Measurements from ENCODE around the gene STK32A. TPM values are rescaled to one million over a fixed set of nuclear protein-coding genes. Genes with fewer than 3 reads are reported as not detected.
A peak's percentile ranks its signal among the peaks of the same experiment; 100 is the strongest.

STK32A gene
- 1 to 10 TPM; 6.6 to 9.1 TPM for total RNA-seq

DNA sequence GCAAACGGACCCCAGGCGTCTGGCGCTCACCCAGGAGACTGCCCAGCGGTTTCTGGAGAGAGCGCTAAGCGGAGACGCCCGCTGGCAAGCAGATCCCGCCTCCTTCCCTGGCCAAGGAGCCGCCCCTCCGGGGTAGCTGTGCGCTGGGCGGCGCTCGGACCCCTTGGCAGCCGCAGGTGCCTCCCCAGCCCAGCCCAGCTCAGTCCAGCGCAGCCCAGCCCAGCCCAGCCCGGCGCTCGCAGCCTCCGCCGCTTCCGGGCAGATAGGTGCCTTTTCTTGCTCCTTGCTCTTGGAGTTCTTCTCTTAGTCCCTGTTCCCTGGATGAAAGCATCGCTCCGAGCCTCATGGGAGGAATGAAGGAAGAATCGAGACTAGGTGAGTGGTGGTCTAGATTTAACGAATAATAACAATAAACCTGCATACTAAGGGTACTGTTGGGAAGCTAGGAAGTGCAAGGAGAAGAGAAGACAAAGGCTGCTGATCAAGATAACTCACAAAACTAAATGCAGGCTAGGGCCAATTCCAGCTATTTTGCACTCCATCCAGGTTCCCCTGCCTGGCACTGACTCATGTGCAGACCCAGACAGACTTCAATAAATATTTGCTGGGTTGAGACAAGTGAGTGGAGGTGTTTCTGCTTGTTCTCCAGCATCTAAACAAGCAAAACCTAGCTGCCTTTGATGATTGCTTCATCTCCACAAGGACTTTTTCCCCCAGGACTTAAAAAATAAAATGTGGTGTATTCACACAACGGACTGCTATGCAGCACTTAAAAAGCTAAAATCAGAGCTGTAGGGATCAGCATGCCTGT lies at the start of gene STK32A:
Gene STK32A (plus strand): TSS at position 202 of the 811 bp plus-strand sequence. CDS start 4,609 bp downstream, outside the sequence.
- H3K27me3 ChIP-seq = no peaks in the 10 kb centered on the region
- 4 to 5% methylated on average over 19 to 28 of the region's 28 CpGs for WGBS, 2 donors
- H3K36me3 ChIP-seq (replicated peaks in 1 of 2; ENCODE audit: insufficient read depth in 1 of 2, low read depth in 2 of 2) = no peaks in the 10 kb centered on the region
- peaks cover 13% of the 10 kb centered on the region for H3K4me1 ChIP-seq
- intact Hi-C loops (cut with DNase I) = no loop called here
- no peaks in the 10 kb centered on the region for H3K9me3 ChIP-seq
- TF ChIP-seq, protein P1, sequence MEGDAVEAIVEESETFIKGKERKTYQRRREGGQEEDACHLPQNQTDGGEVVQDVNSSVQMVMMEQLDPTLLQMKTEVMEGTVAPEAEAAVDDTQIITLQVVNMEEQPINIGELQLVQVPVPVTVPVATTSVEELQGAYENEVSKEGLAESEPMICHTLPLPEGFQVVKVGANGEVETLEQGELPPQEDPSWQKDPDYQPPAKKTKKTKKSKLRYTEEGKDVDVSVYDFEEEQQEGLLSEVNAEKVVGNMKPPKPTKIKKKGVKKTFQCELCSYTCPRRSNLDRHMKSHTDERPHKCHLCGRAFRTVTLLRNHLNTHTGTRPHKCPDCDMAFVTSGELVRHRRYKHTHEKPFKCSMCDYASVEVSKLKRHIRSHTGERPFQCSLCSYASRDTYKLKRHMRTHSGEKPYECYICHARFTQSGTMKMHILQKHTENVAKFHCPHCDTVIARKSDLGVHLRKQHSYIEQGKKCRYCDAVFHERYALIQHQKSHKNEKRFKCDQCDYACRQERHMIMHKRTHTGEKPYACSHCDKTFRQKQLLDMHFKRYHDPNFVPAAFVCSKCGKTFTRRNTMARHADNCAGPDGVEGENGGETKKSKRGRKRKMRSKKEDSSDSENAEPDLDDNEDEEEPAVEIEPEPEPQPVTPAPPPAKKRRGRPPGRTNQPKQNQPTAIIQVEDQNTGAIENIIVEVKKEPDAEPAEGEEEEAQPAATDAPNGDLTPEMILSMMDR (IDR thresholded peaks at IDR 0.05) = peak in 2 of 7 experiments; percentile 23 to 37
- peak; percentile 63 to 81 (median 69) for TF ChIP-seq POLR2A (IDR thresholded peaks at IDR 0.05)
- H3K27ac ChIP-seq = peak within 1 kb of the TSS; percentile 62 to 78 (median 66)
- ATAC-seq (peak; percentile 96), DNase-seq (peak; percentile 85 to 90 (median 88))
- H3K4me3 ChIP-seq = peak within 1 kb of the TSS; percentile 68 to 70

DNA sequence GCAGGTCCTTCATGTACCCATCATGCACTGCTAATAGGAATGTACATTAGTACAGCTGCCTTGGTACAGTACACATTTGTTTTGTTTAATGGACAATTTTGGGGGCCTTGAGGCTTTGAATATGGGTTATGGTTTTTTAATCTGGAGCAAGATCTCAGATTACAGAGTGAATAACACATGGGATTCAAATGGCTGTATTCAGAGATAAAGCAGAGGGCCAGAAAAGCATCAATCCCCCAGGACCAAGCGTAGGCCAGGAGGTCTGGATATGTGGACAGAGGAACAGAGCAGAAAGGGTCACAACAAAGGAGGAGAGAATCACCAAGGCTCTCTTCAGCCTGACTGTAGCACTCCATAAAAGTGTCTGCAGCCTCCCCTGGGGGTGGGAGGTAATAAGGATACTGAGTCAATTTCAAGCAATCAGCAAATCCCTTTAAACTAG lies 47.7 kb upstream of the STK32A start:
- TF ChIP-seq POLR2A (IDR thresholded peaks at IDR 0.05) = no peak
- TF ChIP-seq, protein P1 (IDR thresholded peaks at IDR 0.05) = no peak

DNA sequence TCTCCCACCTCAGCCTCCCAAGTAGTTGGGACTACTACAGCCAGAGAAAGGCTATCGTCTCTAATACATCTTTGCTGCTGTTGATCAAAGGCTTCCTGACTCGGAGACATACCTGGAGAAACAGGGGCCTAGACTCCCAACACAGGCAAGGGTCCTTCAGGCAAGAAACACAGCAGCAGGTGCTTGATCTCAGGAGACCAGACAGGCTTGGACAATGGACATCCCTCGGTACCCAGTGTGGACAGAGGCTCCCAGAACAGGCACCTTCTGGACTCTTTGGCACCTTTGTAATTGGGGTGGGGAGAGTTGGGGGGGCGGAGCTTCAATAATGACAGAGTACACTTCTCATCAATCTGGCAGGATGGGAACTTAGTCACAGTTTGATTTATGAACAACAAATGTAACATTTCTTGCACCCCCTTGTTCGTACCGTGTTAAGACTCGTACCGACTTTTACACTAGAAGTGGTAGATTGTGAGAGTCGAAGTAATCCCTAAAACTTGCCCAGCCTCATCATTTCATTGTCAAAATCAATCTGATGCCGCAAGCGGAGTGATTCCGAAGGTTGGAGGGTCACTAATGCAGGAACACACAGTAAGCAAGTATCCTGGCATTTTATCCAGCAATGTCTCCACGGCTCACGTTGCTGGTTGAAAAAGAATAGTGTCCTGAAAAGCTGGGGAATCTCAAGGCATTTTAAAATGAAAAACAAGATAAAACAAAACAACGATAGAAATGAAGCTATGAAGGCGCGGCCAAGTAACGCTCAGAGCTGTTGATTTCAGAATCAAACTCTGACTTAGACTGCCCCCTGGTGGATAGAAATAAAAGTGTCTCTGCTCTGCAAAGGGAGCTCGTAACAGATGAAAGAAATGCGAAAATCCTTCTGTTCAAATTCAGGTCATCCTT lies 46.4 kb upstream of the STK32A start:
- DNase-seq (peak; percentile 57 to 78 (median 67)), ATAC-seq (peak; percentile 74)
- Histone ChIP-seq H3K4me1 (peaks cover 23% of the 10 kb centered on the region), H3K9me3 (no peaks in the 10 kb centered on the region), H3K36me3 (replicated peaks in 1 of 2; ENCODE audit: insufficient read depth in 1 of 2, low read depth in 2 of 2) (no peaks in the 10 kb centered on the region), H3K27me3 (no peaks in the 10 kb centered on the region), H3K4me3 (no peak overlapping the region), H3K27ac (no peak overlapping the region)
- WGBS, 2 donors = 39 to 40% methylated on average over 17 to 20 of the region's 20 CpGs
- TF ChIP-seq, protein P1 (IDR thresholded peaks at IDR 0.05) = peak; percentile 78 to 95 (median 82)
- TF ChIP-seq POLR2A (IDR thresholded peaks at IDR 0.05) = no peak
- intact Hi-C loops (cut with DNase I) = no loop called here

More for the DNA sequence above, 47.7 kb upstream of the STK32A start:
- DNase-seq = no peak
- H3K9me3 ChIP-seq = no peaks in the 10 kb centered on the region
- no peaks in the 10 kb centered on the region for H3K36me3 ChIP-seq (replicated peaks in 1 of 2; ENCODE audit: insufficient read depth in 1 of 2, low read depth in 2 of 2)
- ATAC-seq = no peak
- 57 to 80% methylated on average over 1 of the region's 1 CpG for WGBS, 2 donors
- H3K4me1 ChIP-seq = peaks cover 23% of the 10 kb centered on the region
- no peak overlapping the region for H3K4me3 ChIP-seq
- intact Hi-C loops (cut with DNase I) = no loop called here
- no peak overlapping the region for H3K27ac ChIP-seq
- no peaks in the 10 kb centered on the region for H3K27me3 ChIP-seq

DNA sequence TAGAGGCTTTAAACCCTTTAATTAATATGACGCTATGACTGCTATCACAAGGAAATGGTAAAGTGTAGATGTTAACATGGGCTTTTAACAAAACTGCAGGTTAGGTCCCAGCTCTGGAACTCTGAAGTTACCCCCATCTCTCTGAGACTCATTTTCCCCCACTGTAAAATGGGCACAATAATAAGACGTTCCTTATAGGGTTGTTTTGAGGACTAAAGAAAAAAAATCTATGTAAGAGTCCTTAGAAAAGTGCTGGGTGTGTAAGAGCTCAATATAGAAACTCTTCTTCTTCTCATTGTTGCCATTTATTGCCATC lies 45.8 kb upstream of the STK32A start:
- H3K36me3 ChIP-seq (replicated peaks in 1 of 2; ENCODE audit: insufficient read depth in 1 of 2, low read depth in 2 of 2) = no peaks in the 10 kb centered on the region
- no peaks in the 10 kb centered on the region for H3K9me3 ChIP-seq
- ATAC-seq = no peak
- intact Hi-C loops (cut with DNase I) = no loop called here
- H3K27ac ChIP-seq = no peak overlapping the region
- H3K4me3 ChIP-seq = no peak overlapping the region
- H3K4me1 ChIP-seq = peaks cover 23% of the 10 kb centered on the region
- 5% methylated on average over 2 of the region's 2 CpGs for WGBS, 2 donors
- no peak for DNase-seq
- TF ChIP-seq, protein P1 (IDR thresholded peaks at IDR 0.05) = no peak
- TF ChIP-seq POLR2A (IDR thresholded peaks at IDR 0.05) = no peak
- H3K27me3 ChIP-seq = no peaks in the 10 kb centered on the region
